Osteoblast (primary cell): ENCODE measurements around the gene SMARCB1. TPM values are rescaled to one million over a fixed set of nuclear protein-coding genes. Genes with fewer than 3 reads are reported as not detected.
A peak's percentile ranks its signal among the peaks of the same experiment; 100 is the strongest.

Experiments used
- DNase-seq: peaks from one replicate; pipeline ENCODE4 v3.0.0; 2011; ENCODE audit warnings: low spot score, mixed read lengths; ENCODE audit not compliant: insufficient read length; ENCODE audit errors: missing footprints
- H2AFZ ChIP-seq: 2 replicates; pipeline ENCODE4 v1.6.0; 2011; ENCODE audit warnings: mild to moderate bottlenecking, low read length
- H3K27ac ChIP-seq: 2 replicates; pipeline ENCODE4 v1.5.1; 2011; ENCODE audit warnings: mild to moderate bottlenecking, low read depth, low read length, moderate library complexity
- H3K27me3 ChIP-seq: 2 replicates; pipeline ENCODE4 v1.6.0; 2012; ENCODE audit warnings: mild to moderate bottlenecking, control low read depth, inconsistent platforms, low read length, moderate library complexity; ENCODE audit not compliant: insufficient read depth
- H3K36me3 ChIP-seq: 2 replicates; pipeline ENCODE4 v1.5.1; 2011; ENCODE audit warnings: mild to moderate bottlenecking, low read length, control low read depth, moderate library complexity; ENCODE audit not compliant: insufficient read depth
- H3K4me1 ChIP-seq: 2 replicates; pipeline ENCODE4 v1.5.1; 2011; ENCODE audit warnings: mild to moderate bottlenecking, low read length, control low read depth, moderate library complexity; ENCODE audit not compliant: insufficient read depth
- H3K4me2 ChIP-seq: 2 replicates; pipeline ENCODE4 v1.6.0; 2011; ENCODE audit warnings: mild to moderate bottlenecking, low read length; ENCODE audit not compliant: insufficient read depth
- H3K4me3 ChIP-seq: fragments of 200-600 bp; sonication (generic); 3 replicates; pipeline ENCODE4 v1.5.1; 2012; ENCODE audit warnings: mild to moderate bottlenecking, low read length, inconsistent platforms; ENCODE audit not compliant: insufficient read depth
- H3K79me2 ChIP-seq: 2 replicates; pipeline ENCODE4 v1.6.0; 2012; ENCODE audit warnings: mild to moderate bottlenecking, low read length, control low read depth, inconsistent platforms; ENCODE audit not compliant: insufficient read depth
- H3K9me3 ChIP-seq: 2 replicates; pipeline ENCODE4 v1.5.1; 2011; ENCODE audit warnings: low read depth, low read length, control low read depth
- H4K20me1 ChIP-seq: 2 replicates; pipeline ENCODE4 v1.6.0; 2012; ENCODE audit warnings: mild to moderate bottlenecking, low read length, control low read depth; ENCODE audit not compliant: insufficient read depth
- total RNA-seq: library from RNA; depleted of rRNA; stranded (reverse); fragments of >200 nt; gene quantifications from 2 replicates; pipeline ENCODE4 v1.2.3, GENCODE V29; 2012
- TF ChIP-seq, protein P1 (sequence below): IDR thresholded peaks from 2 replicates; pipeline ENCODE4 v1.5.1; 2011; ENCODE audit warnings: mild to moderate bottlenecking, low read depth, low read length, moderate library complexity; ENCODE audit errors: extremely low read depth

Gene SMARCB1
- total RNA-seq, 1 donor = 49.2 TPM

DNA sequence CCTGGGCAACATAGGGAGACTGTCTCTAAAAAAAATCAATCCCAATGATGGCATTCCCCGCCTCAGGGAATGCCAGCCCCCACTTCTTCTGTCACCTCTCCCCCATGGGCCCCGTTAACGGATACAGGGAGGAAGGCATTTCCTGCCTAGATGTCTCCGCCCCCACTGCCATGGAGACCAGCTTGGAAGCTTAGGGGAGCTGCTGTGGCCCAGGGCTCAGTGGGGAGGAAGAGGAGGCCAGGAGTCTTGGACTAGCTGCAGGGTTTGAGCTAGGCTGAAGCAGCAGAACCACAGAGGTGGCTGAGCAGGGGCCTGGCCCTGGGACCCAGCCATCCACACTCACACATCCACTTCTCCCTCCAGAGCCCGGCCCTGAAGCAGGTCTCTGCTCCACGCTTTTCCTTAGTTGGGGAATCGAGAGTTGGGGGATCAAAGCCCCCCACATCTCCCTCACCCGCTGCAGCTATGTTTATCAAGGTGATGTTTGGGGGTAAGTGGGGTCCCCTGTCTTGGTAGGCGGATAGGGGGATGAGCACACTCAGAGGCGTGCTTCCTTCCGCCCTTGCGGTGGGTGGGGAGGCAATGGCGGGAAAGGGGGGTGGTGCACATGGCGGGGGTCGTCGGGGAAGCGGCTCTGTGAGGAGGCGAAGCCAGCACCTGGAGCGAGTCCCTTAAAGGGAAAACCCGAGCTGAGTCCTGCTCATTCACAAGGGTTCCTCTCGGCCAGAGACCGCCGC, 23.8 kb upstream of the SMARCB1 start, which contains the start of gene C22orf15:
C22orf15 (plus strand) TSS at position 149 of the 737 bp plus-strand sequence; CDS start at position 466, 317 bp downstream.
- H3K27ac ChIP-seq = no peak within 1 kb of the TSS
- peak within 1 kb of the TSS; percentile 59 for H3K4me2 ChIP-seq
- H3K79me2 ChIP-seq = no peaks in the 10 kb centered on the region
- no peaks in the 10 kb centered on the region for H3K27me3 ChIP-seq
- no peaks in the 10 kb centered on the region for H3K36me3 ChIP-seq
- H2AFZ ChIP-seq = peak within 1 kb of the TSS; percentile 84
- peak within 1 kb of the TSS; percentile 28 for H3K4me3 ChIP-seq
- peaks cover 5% of the 10 kb centered on the region for H4K20me1 ChIP-seq
- TF ChIP-seq, protein P1, sequence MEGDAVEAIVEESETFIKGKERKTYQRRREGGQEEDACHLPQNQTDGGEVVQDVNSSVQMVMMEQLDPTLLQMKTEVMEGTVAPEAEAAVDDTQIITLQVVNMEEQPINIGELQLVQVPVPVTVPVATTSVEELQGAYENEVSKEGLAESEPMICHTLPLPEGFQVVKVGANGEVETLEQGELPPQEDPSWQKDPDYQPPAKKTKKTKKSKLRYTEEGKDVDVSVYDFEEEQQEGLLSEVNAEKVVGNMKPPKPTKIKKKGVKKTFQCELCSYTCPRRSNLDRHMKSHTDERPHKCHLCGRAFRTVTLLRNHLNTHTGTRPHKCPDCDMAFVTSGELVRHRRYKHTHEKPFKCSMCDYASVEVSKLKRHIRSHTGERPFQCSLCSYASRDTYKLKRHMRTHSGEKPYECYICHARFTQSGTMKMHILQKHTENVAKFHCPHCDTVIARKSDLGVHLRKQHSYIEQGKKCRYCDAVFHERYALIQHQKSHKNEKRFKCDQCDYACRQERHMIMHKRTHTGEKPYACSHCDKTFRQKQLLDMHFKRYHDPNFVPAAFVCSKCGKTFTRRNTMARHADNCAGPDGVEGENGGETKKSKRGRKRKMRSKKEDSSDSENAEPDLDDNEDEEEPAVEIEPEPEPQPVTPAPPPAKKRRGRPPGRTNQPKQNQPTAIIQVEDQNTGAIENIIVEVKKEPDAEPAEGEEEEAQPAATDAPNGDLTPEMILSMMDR = no peak
- H3K4me1 ChIP-seq = peaks cover 13% of the 10 kb centered on the region
- H3K9me3 ChIP-seq = no peaks in the 10 kb centered on the region
- peak; percentile 95 for DNase-seq

DNA sequence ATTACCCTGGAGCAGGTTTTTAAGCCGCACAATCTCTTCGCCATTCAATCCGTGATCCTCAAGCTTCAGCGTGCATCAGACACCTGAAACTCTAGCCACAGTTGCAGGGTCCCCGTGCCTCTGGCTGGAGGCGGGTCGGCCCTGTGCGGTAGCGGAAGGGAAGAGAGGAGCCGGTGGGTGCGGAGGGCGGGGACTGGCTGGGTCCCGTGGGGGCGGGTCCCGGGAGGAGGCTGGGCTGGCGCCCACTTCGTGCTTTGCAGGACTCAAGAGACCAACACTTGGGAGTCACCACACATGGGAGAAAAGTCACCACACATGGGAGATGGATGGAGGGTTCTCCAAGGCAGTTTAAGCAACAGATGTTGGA, 23.2 kb upstream of the SMARCB1 start:
- Histone ChIP-seq H3K27me3 (no peaks in the 10 kb centered on the region), H3K4me1 (peaks cover 16% of the 10 kb centered on the region), H4K20me1 (peaks cover 5% of the 10 kb centered on the region), H3K4me2 (no peak overlapping the region), H2AFZ (no peak overlapping the region), H3K27ac (no peak overlapping the region), H3K9me3 (no peaks in the 10 kb centered on the region), H3K79me2 (no peaks in the 10 kb centered on the region), H3K36me3 (no peaks in the 10 kb centered on the region), H3K4me3 (no peak overlapping the region)
- peak; percentile 63 for DNase-seq
- TF ChIP-seq, protein P1 = no peak

DNA sequence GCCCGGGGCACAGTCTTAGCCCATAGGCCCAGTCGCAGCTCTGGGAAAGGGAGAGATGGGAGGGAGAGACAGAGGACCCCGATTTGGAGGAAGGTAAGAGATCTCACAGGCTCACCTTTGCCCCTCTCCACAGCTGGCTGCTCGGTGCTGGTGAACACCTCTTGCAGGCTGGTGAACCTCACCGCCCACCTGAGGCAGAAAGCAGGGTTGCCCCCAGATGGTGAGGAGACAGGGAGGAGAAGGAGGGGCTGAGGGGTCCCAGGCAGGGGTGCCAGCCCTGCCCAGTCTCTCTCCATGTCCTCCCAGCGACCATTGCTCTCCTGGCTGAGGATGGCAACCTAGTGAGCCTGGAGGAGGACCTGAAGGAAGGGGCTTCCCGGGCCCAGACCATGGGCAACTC, 22.8 kb upstream of the SMARCB1 start:
- Histone ChIP-seq H3K27me3 (no peaks in the 10 kb centered on the region), H2AFZ (no peak overlapping the region), H3K4me3 (no peak overlapping the region), H3K4me2 (no peak overlapping the region), H3K9me3 (no peaks in the 10 kb centered on the region), H3K79me2 (no peaks in the 10 kb centered on the region), H4K20me1 (peaks cover 5% of the 10 kb centered on the region), H3K36me3 (no peaks in the 10 kb centered on the region), H3K27ac (no peak overlapping the region), H3K4me1 (peaks cover 17% of the 10 kb centered on the region)
- DNase-seq = no peak
- TF ChIP-seq, protein P1 = no peak

DNA sequence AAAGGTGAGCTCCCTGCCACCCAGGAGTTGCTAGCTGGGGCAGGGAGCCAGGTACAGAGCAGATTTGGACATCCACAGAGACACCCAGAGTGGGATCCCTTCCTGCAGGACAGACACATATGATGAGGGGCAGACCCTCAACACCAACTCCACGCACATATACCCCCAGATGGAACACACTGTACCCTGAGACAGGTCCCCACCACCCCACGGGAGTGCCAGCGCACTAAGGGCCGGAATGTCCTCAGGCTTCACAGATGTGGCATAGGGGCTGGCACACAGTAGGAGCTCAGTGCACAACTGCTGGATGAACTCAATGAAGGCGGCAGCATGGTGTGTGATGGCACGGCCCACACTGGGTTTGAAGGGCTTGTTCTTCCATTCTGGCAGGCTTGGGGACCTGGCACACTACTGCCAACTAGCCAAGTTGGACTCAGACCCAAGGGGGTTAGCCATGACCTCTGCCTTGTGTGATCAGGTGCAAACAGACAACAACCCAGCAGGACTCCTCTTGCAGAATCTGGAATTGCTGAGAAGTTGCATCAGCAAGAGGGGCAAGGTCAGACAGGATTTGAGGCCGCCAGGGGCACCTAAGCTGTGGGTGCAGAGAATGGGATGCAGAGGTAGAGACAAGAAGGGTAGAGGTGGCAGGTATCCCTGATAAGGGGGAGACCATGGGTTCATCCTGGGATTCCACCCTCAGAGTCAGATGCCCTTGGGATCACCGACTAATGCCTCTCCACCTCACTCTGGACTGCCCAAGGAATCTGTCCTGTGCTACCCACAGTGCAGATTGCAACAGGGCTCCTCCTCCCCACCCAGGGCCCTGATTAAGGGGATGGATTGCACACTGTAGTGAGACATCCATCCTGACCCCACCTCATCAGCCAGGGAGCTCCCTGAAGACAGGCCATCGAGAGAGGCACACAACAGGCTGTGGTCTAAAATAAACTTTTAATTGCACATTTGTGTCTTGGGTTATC, 21.6 kb upstream of the SMARCB1 start:
- Histone ChIP-seq H3K4me1 (peaks cover 17% of the 10 kb centered on the region), H3K36me3 (no peaks in the 10 kb centered on the region), H3K27me3 (no peaks in the 10 kb centered on the region), H4K20me1 (peaks cover 5% of the 10 kb centered on the region), H2AFZ (no peak overlapping the region), H3K79me2 (no peaks in the 10 kb centered on the region), H3K9me3 (no peaks in the 10 kb centered on the region), H3K27ac (no peak overlapping the region), H3K4me2 (no peak overlapping the region), H3K4me3 (no peak overlapping the region)
- TF ChIP-seq, protein P1 = no peak
- DNase-seq = peak; percentile 69
